GM12891 (cell line): ENCODE data around the gene SLC22A2.

Source experiments
- DNase-seq: peaks from one replicate; pipeline ENCODE4 v3.0.0; 2011; ENCODE audit warnings: low spot score; ENCODE audit not compliant: insufficient read length
- FAIRE-seq: peaks from 2 replicates; lab custom pipeline; 2011; peaks lifted over from hg19 to GRCh38; lab: Jason Lieb, UNC
- PAX5 ChIP-seq: IDR thresholded peaks from 2 replicates; pipeline ENCODE4 v1.6.1; 2011; ENCODE audit warnings: low read length, moderate library complexity, mild to moderate bottlenecking; ENCODE audit not compliant: insufficient read depth, severe bottlenecking
- POLR2A ChIP-seq: IDR thresholded peaks from 2 replicates; pipeline ENCODE4 v1.6.1; 2011; ENCODE audit warnings: low read depth, low read length, control low read depth
- POLR2AphosphoS5 ChIP-seq: IDR thresholded peaks from 2 replicates; pipeline ENCODE4 v1.6.1; 2011; ENCODE audit warnings: low read depth, low read length, control low read depth
- POU2F2 ChIP-seq: IDR thresholded peaks from 2 replicates; pipeline ENCODE4 v1.6.1; 2011; ENCODE audit warnings: low read depth, mild to moderate bottlenecking, control low read depth, low read length, moderate library complexity
- SPI1 ChIP-seq: IDR thresholded peaks from 2 replicates; pipeline ENCODE4 v1.6.1; 2011; ENCODE audit warnings: low read depth, low read length, control low read depth
- TAF1 ChIP-seq: IDR thresholded peaks from 2 replicates; pipeline ENCODE4 v1.6.1; 2011; ENCODE audit warnings: low read depth, low read length, control low read depth

SLC22A2 gene

GRCh38 chr6:160215232-160215631, 43.4 kb downstream of the SLC22A2 start:
- TF ChIP-seq SPI1 (no peak), TAF1 (no peak), POU2F2 (no peak)
- no peak for DNase-seq
- no peak for FAIRE-seq

- FAIRE-seq (no peak), DNase-seq (no peak)
- TF ChIP-seq SPI1 (no peak), PAX5 (no peak), TAF1 (no peak), POU2F2 (no peak), POLR2A (no peak), POLR2AphosphoS5 (no peak)
Observed at GRCh38 chr6:160207618-160208017, 51.0 kb downstream of the SLC22A2 start.

- TF ChIP-seq TAF1 = no peak
- no peak for TF ChIP-seq POLR2AphosphoS5
- no peak for TF ChIP-seq SPI1
- no peak for TF ChIP-seq POLR2A
- no peak for TF ChIP-seq PAX5
- no peak for TF ChIP-seq POU2F2
- DNase-seq (no peak), FAIRE-seq (no peak)
Observed at GRCh38 chr6:160204710-160205109, 53.9 kb downstream of the SLC22A2 start.

DNA sequence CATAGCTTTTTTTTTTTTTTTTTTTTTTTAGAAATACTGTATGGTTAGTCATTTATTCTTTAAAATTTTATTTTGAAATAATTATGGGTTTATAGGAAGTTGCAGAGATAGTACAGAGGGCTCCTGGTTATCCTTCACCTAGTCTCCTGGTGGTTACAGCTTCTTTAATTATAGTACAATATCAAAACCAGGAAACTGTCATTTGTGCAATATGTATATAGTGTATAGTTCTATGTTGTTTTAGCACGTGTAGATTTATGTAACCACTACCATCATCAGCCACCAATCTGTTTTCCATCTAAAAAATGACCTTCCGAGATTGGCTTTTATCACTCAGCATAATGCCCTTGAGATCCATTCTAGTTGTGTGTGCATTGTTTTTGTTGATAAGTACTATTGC, 54.7 kb downstream of the SLC22A2 start:
- FAIRE-seq (no peak), DNase-seq (no peak)
- TF ChIP-seq POLR2A = no peak
- TF ChIP-seq PAX5 = no peak
- TF ChIP-seq POU2F2 = no peak
- no peak for TF ChIP-seq TAF1
- TF ChIP-seq SPI1 = no peak
- TF ChIP-seq POLR2AphosphoS5 = no peak

DNA sequence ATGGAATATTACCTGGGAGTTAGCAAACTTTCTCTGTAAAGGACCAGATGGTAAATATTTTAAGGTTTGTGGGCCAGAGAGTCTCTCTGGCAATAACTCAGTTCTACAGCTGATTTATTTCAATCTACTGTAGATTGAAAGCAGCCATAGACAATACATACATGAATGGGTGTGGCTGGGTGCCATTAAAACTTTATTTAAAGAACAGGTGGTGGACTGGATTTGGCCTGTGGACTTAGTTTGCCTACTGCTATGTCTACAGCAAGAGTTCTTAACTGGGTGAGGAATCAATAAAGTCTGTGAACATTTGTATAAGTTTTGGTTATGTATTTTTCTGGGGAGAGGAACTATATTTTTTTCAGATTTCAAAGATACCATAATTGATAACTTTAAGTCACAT, 55.1 kb downstream of the SLC22A2 start:
- DNase-seq (no peak), FAIRE-seq (no peak)
- TF ChIP-seq POU2F2 (no peak), POLR2A (no peak), SPI1 (no peak), TAF1 (no peak), PAX5 (no peak), POLR2AphosphoS5 (no peak)

DNA sequence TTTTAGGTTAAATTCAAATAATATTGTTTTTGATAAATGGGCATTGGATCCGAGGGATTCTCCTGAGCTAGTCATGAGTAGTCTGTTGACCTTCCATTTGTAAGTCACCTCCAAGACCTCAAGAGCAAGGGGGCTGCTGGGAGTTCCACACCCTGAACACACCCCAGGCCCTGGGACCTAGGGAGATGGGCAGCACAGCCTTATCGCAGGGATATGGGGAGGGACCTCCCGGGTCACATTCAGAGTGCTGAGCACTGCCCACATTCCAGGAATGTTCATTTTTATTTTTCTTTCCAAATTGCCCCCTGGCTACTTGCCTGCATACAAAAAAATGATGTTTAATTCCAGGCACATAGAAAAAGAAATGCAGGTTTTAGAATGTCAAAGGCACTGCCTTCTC, 55.5 kb downstream of the SLC22A2 start:
- TF ChIP-seq SPI1 = no peak
- TF ChIP-seq POLR2A = no peak
- no peak for TF ChIP-seq POU2F2
- TF ChIP-seq TAF1 = no peak
- no peak for TF ChIP-seq PAX5
- no peak for TF ChIP-seq POLR2AphosphoS5
- no peak for FAIRE-seq

GRCh38 chr6:160202411-160202810, 56.2 kb downstream of the SLC22A2 start:
- FAIRE-seq = no peak
- no peak for TF ChIP-seq POU2F2
- no peak for DNase-seq

More for the DNA sequence above, 55.5 kb downstream of the SLC22A2 start:
- no peak for DNase-seq

GRCh38 chr6:160201061-160201460, 57.6 kb downstream of the SLC22A2 start:
- FAIRE-seq (no peak), DNase-seq (no peak)
- TF ChIP-seq POLR2A = no peak
- TF ChIP-seq PAX5 = no peak
- TF ChIP-seq TAF1 = no peak
- no peak for TF ChIP-seq POLR2AphosphoS5
- no peak for TF ChIP-seq POU2F2
- no peak for TF ChIP-seq SPI1

DNA sequence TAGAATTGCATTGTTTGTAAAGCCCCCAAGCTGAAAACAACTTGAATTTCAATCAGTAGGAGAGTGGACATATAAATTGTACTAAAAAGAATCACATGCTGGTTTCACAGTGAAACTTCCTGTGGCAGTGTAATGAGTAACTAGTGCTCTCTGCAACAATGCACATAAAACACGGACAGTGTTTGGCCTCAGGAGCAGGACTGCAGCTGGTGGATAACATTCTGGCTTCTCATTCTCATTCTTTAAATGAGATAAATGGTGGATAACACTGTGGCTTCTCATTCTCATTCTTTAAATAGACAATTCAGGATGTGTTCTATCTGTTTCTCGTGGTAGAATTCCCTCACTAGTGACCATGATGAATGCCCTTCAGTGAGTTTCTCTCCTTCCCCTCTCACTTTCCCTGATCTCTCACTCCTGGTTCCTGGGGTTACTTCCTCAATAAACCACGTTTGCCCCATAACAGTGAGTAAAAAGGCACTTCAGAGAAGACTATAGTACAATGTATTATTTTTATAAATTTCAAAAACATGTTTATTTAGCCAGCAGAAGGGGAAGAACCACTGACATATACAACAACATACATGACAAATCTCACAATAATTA, 59.9 kb downstream of the SLC22A2 start:
- FAIRE-seq = no peak
- DNase-seq = no peak
- no peak for TF ChIP-seq SPI1
- no peak for TF ChIP-seq PAX5
- no peak for TF ChIP-seq TAF1
- TF ChIP-seq POU2F2 = no peak
- no peak for TF ChIP-seq POLR2AphosphoS5

GRCh38 chr6:160197662-160198061, 61.0 kb downstream of the SLC22A2 start:
- DNase-seq (no peak), FAIRE-seq (no peak)
- TF ChIP-seq SPI1 (no peak), TAF1 (no peak), POLR2A (no peak), POU2F2 (no peak), POLR2AphosphoS5 (no peak), PAX5 (no peak)

DNA sequence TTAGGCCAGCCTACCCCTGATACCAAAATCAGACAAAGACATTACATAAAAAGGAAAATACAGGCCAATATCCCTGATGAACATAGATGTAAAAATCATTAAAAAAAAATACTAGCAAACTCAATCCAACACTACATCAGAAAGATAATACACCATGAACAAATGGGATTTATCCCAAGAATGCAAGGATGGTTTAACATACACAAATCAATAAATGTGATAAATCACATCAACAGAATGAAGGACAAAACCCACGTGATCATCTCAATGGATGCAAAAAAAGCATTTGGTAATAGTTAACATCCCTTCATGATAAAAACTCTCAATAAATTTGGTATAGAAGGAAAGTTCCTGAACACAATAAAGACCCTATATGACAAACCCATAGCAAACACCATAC, 63.8 kb downstream of the SLC22A2 start:
- FAIRE-seq (no peak), DNase-seq (no peak)
- no peak for TF ChIP-seq TAF1
- no peak for TF ChIP-seq POLR2A
- TF ChIP-seq POU2F2 = no peak
- TF ChIP-seq SPI1 = no peak
- no peak for TF ChIP-seq PAX5
- TF ChIP-seq POLR2AphosphoS5 = no peak
